ENCODE measurements around the gene WDR27.
"Not testable (repeated sequence)": the region's sequence is repeated elsewhere in the genome, so short reads cannot be mapped to it uniquely, and the experiment has no call there.

The WDR27 gene

GRCh38 chr6:169707772-169708171 lies 5.9 kb upstream of the WDR27 start:
- TF ChIP-seq CTCF (conservative IDR thresholded peaks at IDR 0.05): no peak
- H3K27ac ChIP-seq: no peak overlapping the region

- TF ChIP-seq CTCF (conservative IDR thresholded peaks at IDR 0.05): no peak
These were observed 1.0 kb upstream of the WDR27 start for GRCh38 chr6:169702840-169703246.

GRCh38 chr6:169701311-169701953 lies 397 bp downstream of the WDR27 start:
- peak overlapping the region; percentile 96 for H3K27ac ChIP-seq

More at GRCh38 chr6:169702840-169703246, 1.0 kb upstream of the WDR27 start:
- H3K27ac ChIP-seq: peak overlapping the region; percentile 96

GRCh38 chr6:169700296-169700695 lies 1.5 kb downstream of the WDR27 start:
- no peak for TF ChIP-seq CTCF (conservative IDR thresholded peaks at IDR 0.05)
- no peak overlapping the region; the same call in 1 of the 2 replicates for H3K27ac ChIP-seq

More at GRCh38 chr6:169701311-169701953, 397 bp downstream of the WDR27 start:
- TF ChIP-seq CTCF (conservative IDR thresholded peaks at IDR 0.05): no peak

DNA sequence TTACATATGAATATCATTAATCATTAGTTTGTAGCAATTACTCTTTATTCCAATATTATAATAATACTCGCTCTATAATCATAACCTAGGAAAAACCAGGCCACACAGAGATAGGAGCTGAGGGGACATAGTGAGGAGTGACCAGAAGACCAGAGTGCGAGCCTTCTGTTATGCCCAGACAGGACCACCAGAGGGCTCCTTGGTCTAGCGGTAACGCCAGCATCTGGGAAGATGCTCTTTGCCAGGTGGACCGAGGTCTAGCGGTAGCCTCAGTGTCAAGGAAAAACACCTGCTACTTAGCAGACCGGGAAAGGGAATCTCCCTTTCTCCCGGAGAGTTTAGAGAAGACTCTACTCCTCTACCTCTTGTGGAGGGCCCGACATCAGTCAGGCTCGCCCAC lies 4.7 kb downstream of the WDR27 start:
- H3K27ac ChIP-seq: not testable (repeated sequence)
- peak; percentile 56 for TF ChIP-seq CTCF (conservative IDR thresholded peaks at IDR 0.05)

- TF ChIP-seq CTCF (conservative IDR thresholded peaks at IDR 0.05): no peak
- H3K27ac ChIP-seq: no peak overlapping the region
These were observed 6.7 kb downstream of the WDR27 start for GRCh38 chr6:169695131-169695530.

- no peak overlapping the region for H3K27ac ChIP-seq
- no peak for TF ChIP-seq CTCF (conservative IDR thresholded peaks at IDR 0.05)
These were observed 9.3 kb downstream of the WDR27 start for GRCh38 chr6:169692516-169692915.
